OCI-M1 (cell line): Measurements from ENCODE around the gene IL20RB.

Experiments used
- DNase-seq: peaks from one replicate; lab custom pipeline; 2025; lab: John Stamatoyannopoulos, UW

The IL20RB gene

GRCh38 chr3:136957751-136958288 is at the start of gene IL20RB:
IL20RB (plus strand) TSS chr3:136957983; CDS start chr3:136958114, 131 bp downstream.
- DNase-seq = no peak

- DNase-seq = no peak
Observed at GRCh38 chr3:136908297-136908696, 49.5 kb upstream of the IL20RB start.

- DNase-seq = no peak
Observed at GRCh38 chr3:136909187-136909586, 48.6 kb upstream of the IL20RB start.

- no peak for DNase-seq
Observed at GRCh38 chr3:136910697-136911096, 47.1 kb upstream of the IL20RB start.

- DNase-seq = no peak
Observed at GRCh38 chr3:136913168-136913567, 44.6 kb upstream of the IL20RB start.

- DNase-seq = no peak
Observed at GRCh38 chr3:136914739-136915138, 43.0 kb upstream of the IL20RB start.

GRCh38 chr3:136916223-136916622 is 41.6 kb upstream of the IL20RB start:
- no peak for DNase-seq

GRCh38 chr3:136919799-136920580 is 37.8 kb upstream of the IL20RB start:
- DNase-seq = no peak

GRCh38 chr3:136920904-136921611 is 36.7 kb upstream of the IL20RB start:
- DNase-seq = no peak

- DNase-seq = no peak
Observed at GRCh38 chr3:136925425-136926190, 32.2 kb upstream of the IL20RB start.

GRCh38 chr3:136928240-136928639 is 29.5 kb upstream of the IL20RB start:
- no peak for DNase-seq

- DNase-seq = peak; percentile 45
Observed at GRCh38 chr3:136929977-136930670, 27.7 kb upstream of the IL20RB start.

GRCh38 chr3:136931606-136932005 is 26.2 kb upstream of the IL20RB start:
- DNase-seq = no peak

- DNase-seq = no peak
Observed at GRCh38 chr3:136932523-136932922, 25.3 kb upstream of the IL20RB start.

- no peak for DNase-seq
Observed at GRCh38 chr3:136932978-136933772, 24.6 kb upstream of the IL20RB start.

GRCh38 chr3:136937175-136937574 is 20.6 kb upstream of the IL20RB start:
- no peak for DNase-seq

- DNase-seq = no peak
Observed at GRCh38 chr3:136937851-136938250, 19.9 kb upstream of the IL20RB start.

GRCh38 chr3:136938334-136938733 is 19.4 kb upstream of the IL20RB start:
- DNase-seq = peak; percentile 38

- DNase-seq = peak; percentile 43
Observed at GRCh38 chr3:136939489-136939888, 18.3 kb upstream of the IL20RB start.

GRCh38 chr3:136942803-136943202 is 15.0 kb upstream of the IL20RB start:
- DNase-seq = peak; percentile 16

- DNase-seq = no peak
Observed at GRCh38 chr3:136943436-136943835, 14.3 kb upstream of the IL20RB start.
